NB4 (cell line): ENCODE results near the gene RALY.

Experiments used
- CTCF ChIP-seq: IDR thresholded peaks from one replicate; pipeline ENCODE4 v1.5.1; 2012; ENCODE audit warnings: low read depth, low read length
- MAX ChIP-seq: IDR thresholded peaks from 2 replicates; pipeline ENCODE4 v1.6.1; 2011; ENCODE audit warnings: low read depth, low read length
- MYC ChIP-seq: IDR thresholded peaks from 2 replicates; pipeline ENCODE4 v1.6.1; 2011; ENCODE audit warnings: low read depth, low read length
- POLR2A ChIP-seq: IDR thresholded peaks from 2 replicates; pipeline ENCODE4 v1.6.1; 2011; ENCODE audit warnings: mild to moderate bottlenecking; ENCODE audit not compliant: insufficient read length; ENCODE audit errors: extremely low read depth

GRCh38 chr20:34041226-34041625 lies 47.5 kb downstream of the RALY start:
- TF ChIP-seq CTCF (no peak), MYC (no peak), POLR2A (no peak), MAX (no peak)
